Ecto neural progenitor cell (in vitro differentiated cells): ENCODE measurements around the gene ATF6.
"Not testable (repeated sequence)": the region's sequence is repeated elsewhere in the genome, so short reads cannot be mapped to it uniquely, and the experiment has no call there.

Experiments used
- DNase-seq: peaks from one replicate; pipeline ENCODE4 v3.0.0-alpha.2; 2018; ENCODE audit warnings: low spot score

The ATF6 gene

GRCh38 chr1:161766102-161766981 is at the start of gene ATF6:
ATF6 (plus strand) TSS chr1:161766320; CDS start chr1:161766361, 41 bp downstream.
- peak; percentile 83 for DNase-seq

GRCh38 chr1:161718559-161719324 is 47.4 kb upstream of the ATF6 start:
- no peak for DNase-seq

- no peak for DNase-seq
Measured at GRCh38 chr1:161719325-161719611, 46.9 kb upstream of the ATF6 start.

GRCh38 chr1:161720422-161720821 is 45.7 kb upstream of the ATF6 start:
- DNase-seq = no peak

GRCh38 chr1:161720956-161721737 is 45.0 kb upstream of the ATF6 start, which contains the start of gene FCRLB:
FCRLB (plus strand) TSS chr1:161721544; CDS start chr1:161722673, 1,129 bp downstream.
- no peak for DNase-seq

GRCh38 chr1:161721738-161722343 is 44.3 kb upstream of the ATF6 start:
- DNase-seq = no peak

- no peak for DNase-seq
Measured at GRCh38 chr1:161722406-161722805, 43.7 kb upstream of the ATF6 start.

- no peak for DNase-seq
Measured at GRCh38 chr1:161723459-161724141, 42.5 kb upstream of the ATF6 start.

GRCh38 chr1:161725258-161725907 is 40.7 kb upstream of the ATF6 start:
- DNase-seq = not testable (repeated sequence)

GRCh38 chr1:161725908-161726472 is 40.1 kb upstream of the ATF6 start:
- DNase-seq = peak; percentile 73

GRCh38 chr1:161726473-161727255 is 39.5 kb upstream of the ATF6 start:
- peak; percentile 88 for DNase-seq

GRCh38 chr1:161727256-161727924 is 38.7 kb upstream of the ATF6 start:
- DNase-seq = no peak

GRCh38 chr1:161728376-161729226 is 37.5 kb upstream of the ATF6 start:
- DNase-seq = no peak

- no peak for DNase-seq
Measured at GRCh38 chr1:161730050-161730564, 36.0 kb upstream of the ATF6 start.

- no peak for DNase-seq
Measured at GRCh38 chr1:161731241-161731640, 34.9 kb upstream of the ATF6 start.

GRCh38 chr1:161731981-161732718 is 34.0 kb upstream of the ATF6 start:
- DNase-seq = no peak

- no peak for DNase-seq
Measured at GRCh38 chr1:161733526-161733925, 32.6 kb upstream of the ATF6 start.
